ENCODE data around the gene KCNJ9.

KCNJ9 gene

DNA sequence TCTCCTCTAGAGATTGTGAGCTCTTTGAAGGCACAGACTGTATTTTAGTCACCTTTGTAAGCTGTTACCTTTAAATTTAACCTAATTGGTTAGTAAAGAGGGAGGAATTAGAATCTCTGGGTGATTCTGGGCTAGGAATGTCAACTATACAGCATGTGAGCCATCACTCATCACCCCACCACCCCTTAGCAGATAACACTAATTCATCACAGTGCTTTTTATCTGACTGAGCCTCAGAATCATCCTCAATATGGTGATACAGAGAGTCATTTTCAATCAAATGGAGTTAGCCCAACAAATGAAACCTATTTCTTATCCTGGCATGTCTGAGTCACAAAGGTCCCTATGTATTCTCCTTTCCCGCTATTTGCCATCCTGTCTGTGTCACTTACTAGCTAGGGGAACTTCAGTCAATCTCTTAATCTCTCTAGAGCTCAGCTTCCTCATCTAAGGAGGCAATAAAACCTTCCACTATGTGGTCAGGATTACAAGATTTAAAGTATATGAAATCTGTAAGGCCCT, 24.6 kb upstream of the KCNJ9 start:
- DNase-seq (ENCODE audit: low read depth), result no peak
- TF ChIP-seq, protein P1, sequence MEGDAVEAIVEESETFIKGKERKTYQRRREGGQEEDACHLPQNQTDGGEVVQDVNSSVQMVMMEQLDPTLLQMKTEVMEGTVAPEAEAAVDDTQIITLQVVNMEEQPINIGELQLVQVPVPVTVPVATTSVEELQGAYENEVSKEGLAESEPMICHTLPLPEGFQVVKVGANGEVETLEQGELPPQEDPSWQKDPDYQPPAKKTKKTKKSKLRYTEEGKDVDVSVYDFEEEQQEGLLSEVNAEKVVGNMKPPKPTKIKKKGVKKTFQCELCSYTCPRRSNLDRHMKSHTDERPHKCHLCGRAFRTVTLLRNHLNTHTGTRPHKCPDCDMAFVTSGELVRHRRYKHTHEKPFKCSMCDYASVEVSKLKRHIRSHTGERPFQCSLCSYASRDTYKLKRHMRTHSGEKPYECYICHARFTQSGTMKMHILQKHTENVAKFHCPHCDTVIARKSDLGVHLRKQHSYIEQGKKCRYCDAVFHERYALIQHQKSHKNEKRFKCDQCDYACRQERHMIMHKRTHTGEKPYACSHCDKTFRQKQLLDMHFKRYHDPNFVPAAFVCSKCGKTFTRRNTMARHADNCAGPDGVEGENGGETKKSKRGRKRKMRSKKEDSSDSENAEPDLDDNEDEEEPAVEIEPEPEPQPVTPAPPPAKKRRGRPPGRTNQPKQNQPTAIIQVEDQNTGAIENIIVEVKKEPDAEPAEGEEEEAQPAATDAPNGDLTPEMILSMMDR (IDR thresholded peaks at IDR 0.05; ENCODE audit: low read length, missing control alignments), result no peak
- H3K4me3 ChIP-seq (replicated peaks; ENCODE audit: low read depth, low read length), result no peak overlapping the region

DNA sequence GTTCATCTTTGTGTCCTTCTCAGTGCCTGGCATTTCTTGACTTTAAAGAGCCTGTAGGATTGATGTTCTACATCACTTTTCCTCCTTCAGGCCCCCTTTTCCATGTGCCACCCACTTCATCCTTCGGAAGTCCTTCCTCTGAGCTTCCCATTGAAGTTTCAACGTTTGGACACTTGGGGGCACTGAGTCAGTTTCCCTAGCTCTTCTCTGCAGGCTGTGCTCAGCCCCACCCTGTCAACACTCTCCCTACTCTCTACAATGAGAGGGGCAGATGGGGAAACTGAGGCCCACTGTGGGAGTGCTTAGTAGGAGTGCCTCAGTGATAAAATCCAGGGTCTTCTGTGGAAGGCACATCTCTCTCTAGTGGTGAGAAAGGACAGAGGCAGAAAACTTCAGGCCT, 23.3 kb upstream of the KCNJ9 start:
- DNase-seq (ENCODE audit: low read depth), result peak; percentile 8
- no peak overlapping the region for H3K4me3 ChIP-seq (replicated peaks; ENCODE audit: low read depth, low read length)
- TF ChIP-seq, protein P1 (IDR thresholded peaks at IDR 0.05; ENCODE audit: low read length, missing control alignments), result peak; percentile 37

DNA sequence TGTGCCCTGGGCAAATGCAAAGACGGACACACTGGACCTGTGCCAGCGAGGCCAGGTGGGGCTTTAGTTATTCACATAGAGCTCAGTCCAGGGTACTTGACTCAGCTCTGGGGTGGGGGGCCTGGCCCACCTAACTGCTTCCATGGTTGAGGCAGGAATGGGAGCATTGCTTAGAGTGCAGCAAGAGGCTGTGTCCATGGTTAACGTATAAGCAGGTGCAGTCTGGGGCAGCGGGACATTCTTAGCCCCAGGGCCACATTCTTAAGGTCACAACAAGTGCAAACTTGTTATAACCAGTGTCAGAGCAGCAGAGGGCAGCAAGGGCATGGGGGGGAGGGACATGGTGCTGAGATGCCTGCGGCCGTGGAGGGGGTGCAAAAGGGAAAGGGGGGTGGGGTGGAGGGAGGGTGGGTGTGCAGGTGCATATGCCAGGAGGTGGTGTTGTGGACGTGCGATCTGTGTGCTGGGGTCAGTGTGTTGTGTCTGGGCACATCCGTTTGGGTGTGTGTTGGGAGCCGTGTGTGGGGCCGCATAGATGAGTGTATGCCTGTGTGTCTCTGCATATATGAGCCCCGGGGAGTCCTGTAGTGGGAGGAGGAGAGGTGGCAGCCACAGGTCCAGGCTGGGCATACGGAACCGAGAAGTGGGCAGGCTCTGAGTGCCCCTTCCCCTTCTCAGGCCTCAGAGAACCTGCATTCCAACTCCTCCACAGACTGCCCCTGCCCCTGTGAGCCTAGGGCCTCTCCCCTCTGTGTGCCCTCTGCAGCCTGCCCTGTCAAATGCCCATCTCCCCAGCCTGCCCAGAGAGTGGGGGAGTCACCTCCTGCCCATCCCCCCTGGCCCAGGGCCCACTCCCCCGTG, 19.7 kb upstream of the KCNJ9 start:
- no peak overlapping the region for H3K4me3 ChIP-seq (replicated peaks; ENCODE audit: low read depth, low read length)
- no peak for DNase-seq (ENCODE audit: low read depth)
- TF ChIP-seq, protein P1 (IDR thresholded peaks at IDR 0.05; ENCODE audit: low read length, missing control alignments), result no peak

DNA sequence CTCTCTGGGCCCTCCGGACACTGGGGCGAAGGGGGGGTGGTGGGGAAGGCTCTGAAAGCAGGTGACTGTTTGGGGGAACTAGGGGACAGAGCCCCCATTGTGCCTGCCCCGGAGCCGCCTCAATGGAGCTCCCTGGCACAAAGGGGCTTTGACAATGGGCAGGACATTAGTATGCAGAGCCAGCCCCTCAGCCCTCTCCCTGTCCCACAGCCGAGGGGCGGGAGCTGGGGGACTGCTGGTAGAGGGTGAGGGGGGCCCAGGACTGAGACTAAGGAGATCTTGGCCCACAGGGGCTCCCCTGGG, 19.2 kb upstream of the KCNJ9 start:
- H3K4me3 ChIP-seq (replicated peaks; ENCODE audit: low read depth, low read length), result no peak overlapping the region
- DNase-seq (ENCODE audit: low read depth), result no peak
- TF ChIP-seq, protein P1 (IDR thresholded peaks at IDR 0.05; ENCODE audit: low read length, missing control alignments), result no peak

DNA sequence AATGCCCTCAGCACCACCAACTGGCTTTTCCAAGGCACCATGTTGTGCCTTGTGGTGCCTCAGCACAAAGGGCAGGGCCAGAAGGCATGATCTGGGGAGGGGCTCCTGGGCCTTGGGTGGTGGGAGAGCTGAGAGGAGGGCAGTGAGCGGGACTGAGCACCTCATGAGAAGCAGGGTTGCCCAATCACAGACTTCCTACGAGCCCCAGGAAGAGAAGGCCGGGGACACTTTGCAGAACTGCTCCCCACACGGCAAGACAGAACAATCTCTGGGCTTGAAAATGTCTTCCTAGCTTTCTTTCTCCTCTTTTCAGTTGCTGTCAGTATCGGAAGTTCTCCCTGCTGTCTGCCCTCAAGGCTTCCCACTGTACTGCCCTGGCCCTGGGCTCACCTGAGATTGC, 18.2 kb upstream of the KCNJ9 start:
- no peak for DNase-seq (ENCODE audit: low read depth)
- H3K4me3 ChIP-seq (replicated peaks; ENCODE audit: low read depth, low read length), result no peak overlapping the region
- TF ChIP-seq, protein P1 (IDR thresholded peaks at IDR 0.05; ENCODE audit: low read length, missing control alignments), result no peak

DNA sequence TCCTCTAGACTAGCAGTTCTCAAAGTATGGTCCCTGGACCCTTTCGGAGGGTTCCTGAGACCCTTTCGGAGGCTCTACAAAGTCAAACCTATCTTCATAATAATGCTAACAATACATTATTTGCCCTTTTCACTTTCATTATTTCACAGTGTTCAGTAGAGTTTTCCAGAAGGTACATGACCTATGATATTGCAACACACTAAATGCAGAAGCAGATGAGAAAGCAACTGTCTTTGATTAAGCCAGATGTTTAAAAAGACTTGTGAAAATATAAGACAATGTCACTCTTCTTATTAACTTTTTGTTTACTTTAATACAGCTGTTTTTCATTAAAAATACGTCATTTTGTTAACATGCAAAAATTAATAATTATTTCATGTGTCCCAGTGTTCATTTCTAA, 17.2 kb upstream of the KCNJ9 start:
- no peak overlapping the region for H3K4me3 ChIP-seq (replicated peaks; ENCODE audit: low read depth, low read length)
- TF ChIP-seq, protein P1 (IDR thresholded peaks at IDR 0.05; ENCODE audit: low read length, missing control alignments), result no peak
- no peak for DNase-seq (ENCODE audit: low read depth)

DNA sequence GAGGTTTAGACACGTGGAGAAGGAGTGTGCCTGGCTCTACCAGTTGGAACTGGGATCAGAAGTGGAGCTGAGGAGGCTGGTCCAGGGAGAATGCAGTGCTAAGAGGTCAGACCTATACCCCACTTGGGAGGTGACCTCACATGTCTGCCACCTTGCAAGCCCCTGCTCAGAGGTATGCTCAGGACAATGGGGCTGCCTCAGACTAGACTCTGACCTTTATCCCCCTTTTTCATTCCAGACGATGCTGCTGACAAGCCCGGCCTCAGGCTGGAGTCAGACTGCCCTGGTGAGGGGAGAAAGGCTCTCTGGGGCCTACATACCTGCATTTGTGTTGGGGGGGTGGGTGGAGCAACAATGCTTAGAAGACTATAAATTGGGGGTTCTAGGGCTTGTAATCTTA, 16.6 kb upstream of the KCNJ9 start:
- TF ChIP-seq, protein P1 (IDR thresholded peaks at IDR 0.05; ENCODE audit: low read length, missing control alignments), result no peak
- H3K4me3 ChIP-seq (replicated peaks; ENCODE audit: low read depth, low read length), result no peak overlapping the region
- DNase-seq (ENCODE audit: low read depth), result no peak

All from fibroblast of pulmonary artery (primary cell).